GM19351 (cell line): ENCODE data around the gene FAHD2A.
"Not testable (repeated sequence)": the region's sequence is repeated elsewhere in the genome, so short reads cannot be mapped to it uniquely, and the experiment has no call there.

ENCODE experiments used
- ATAC-seq: cut with Tn5 transposase; IDR thresholded peaks from one replicate; pipeline ENCODE4 v1.9.1; 2021; ENCODE audit warnings: mild to moderate bottlenecking, moderate library complexity; ENCODE audit not compliant: unreplicated experiment

Gene FAHD2A

GRCh38 chr2:95389245-95390119 is 13.0 kb upstream of the FAHD2A start:
- ATAC-seq, result peak; percentile 70

- ATAC-seq, result no peak
Measured at GRCh38 chr2:95390272-95390880, 12.1 kb upstream of the FAHD2A start.

GRCh38 chr2:95390881-95391321 is 11.6 kb upstream of the FAHD2A start:
- ATAC-seq, result no peak

- ATAC-seq, result no peak
Measured at GRCh38 chr2:95391641-95392310, 10.7 kb upstream of the FAHD2A start.

- no peak for ATAC-seq
Measured at GRCh38 chr2:95392320-95392719, 10.2 kb upstream of the FAHD2A start.

- no peak for ATAC-seq
Measured at GRCh38 chr2:95392730-95393455, 9.6 kb upstream of the FAHD2A start.

- ATAC-seq, result no peak
Measured at GRCh38 chr2:95393901-95394300, 8.6 kb upstream of the FAHD2A start.

GRCh38 chr2:95399061-95399460 is 3.4 kb upstream of the FAHD2A start:
- no peak for ATAC-seq

- ATAC-seq, result no peak
Measured at GRCh38 chr2:95401480-95401879, 1.0 kb upstream of the FAHD2A start.

GRCh38 chr2:95402004-95402369 is 521 bp upstream of the FAHD2A start:
- ATAC-seq, result peak; percentile 18

GRCh38 chr2:95403204-95403721 is 755 bp downstream of the FAHD2A start:
- ATAC-seq, result peak; percentile 32

GRCh38 chr2:95403824-95404223 is 1.3 kb downstream of the FAHD2A start:
- ATAC-seq, result not testable (repeated sequence)

GRCh38 chr2:95404676-95405075 is 2.2 kb downstream of the FAHD2A start:
- ATAC-seq, result not testable (repeated sequence)

- not testable (repeated sequence) for ATAC-seq
Measured at GRCh38 chr2:95411239-95411638, 8.7 kb downstream of the FAHD2A start.

- ATAC-seq, result peak; percentile 83
Measured at GRCh38 chr2:95414015-95414594, 11.6 kb downstream of the FAHD2A start.

- not testable (repeated sequence) for ATAC-seq
Measured at GRCh38 chr2:95415138-95415537, 12.6 kb downstream of the FAHD2A start.

- ATAC-seq, result not testable (repeated sequence)
Measured at GRCh38 chr2:95415561-95415960, 13.1 kb downstream of the FAHD2A start.

- not testable (repeated sequence) for ATAC-seq
Measured at GRCh38 chr2:95427196-95427867, 24.8 kb downstream of the FAHD2A start.

- ATAC-seq, result not testable (repeated sequence)
Measured at GRCh38 chr2:95429748-95430467, 27.4 kb downstream of the FAHD2A start.
